Endothelial cell (in vitro differentiated cells): Measurements from ENCODE around the gene PAM16. TPM values are rescaled to one million over a fixed set of nuclear protein-coding genes. Genes with fewer than 3 reads are reported as not detected.

ENCODE experiments used
- DNase-seq: peaks from one replicate; pipeline ENCODE4 v3.0.0; 2021; ENCODE audit warnings: low spot score
- H3K27ac Mint-ChIP-seq: one replicate; pipeline ENCODE4 v1.8.0; 2021; ENCODE audit warnings: mixed read lengths, inconsistent platforms; ENCODE audit not compliant: unreplicated experiment
- H3K27me3 Mint-ChIP-seq: one replicate; pipeline ENCODE4 v1.8.0; 2021; ENCODE audit warnings: mild to moderate bottlenecking, moderate library complexity, mixed read lengths, inconsistent platforms; ENCODE audit not compliant: unreplicated experiment
- H3K36me3 Mint-ChIP-seq: one replicate; pipeline ENCODE4 v1.8.0; 2021; ENCODE audit warnings: mild to moderate bottlenecking, low read depth, mixed read lengths, inconsistent platforms; ENCODE audit not compliant: unreplicated experiment
- H3K4me1 Mint-ChIP-seq: one replicate; pipeline ENCODE4 v1.8.0; 2021; ENCODE audit warnings: mild to moderate bottlenecking, mixed read lengths, inconsistent platforms; ENCODE audit not compliant: unreplicated experiment
- H3K4me3 Mint-ChIP-seq: one replicate; pipeline ENCODE4 v1.8.0; 2021; ENCODE audit warnings: mild to moderate bottlenecking, mixed read lengths, inconsistent platforms; ENCODE audit not compliant: unreplicated experiment
- H3K9me3 Mint-ChIP-seq: one replicate; pipeline ENCODE4 v1.8.0; 2021; ENCODE audit warnings: mixed read lengths, inconsistent platforms; ENCODE audit not compliant: unreplicated experiment
- CTCF ChIP-seq: fragments of 200-600 bp; sonication (generic); IDR thresholded peaks from one replicate; pipeline ENCODE4 v1.5.0; 2021; ENCODE audit warnings: antibody characterized with exemption; ENCODE audit not compliant: unreplicated experiment
- total RNA-seq: library from RNA; stranded (reverse); fragmentation: NEBNext Ultra II Directional; extraction: Animal tissue kit (Norgen Biotek cat#: 25700); gene quantifications from one replicate; pipeline ENCODE4 v1.2.1, GENCODE V29; 2021; ENCODE audit not compliant: unreplicated experiment

Gene PAM16
- total RNA-seq, 1 donor from 2014 or later, result 29.5 TPM

- H3K27ac Mint-ChIP-seq, result no peak overlapping the region
- DNase-seq, result no peak
- no peaks in the 10 kb centered on the region for H3K9me3 Mint-ChIP-seq
- H3K36me3 Mint-ChIP-seq, result peaks cover 6% of the 10 kb centered on the region
- H3K4me1 Mint-ChIP-seq, result peaks cover 7% of the 10 kb centered on the region
- H3K27me3 Mint-ChIP-seq, result peaks cover 16% of the 10 kb centered on the region
- no peak for TF ChIP-seq CTCF
- H3K4me3 Mint-ChIP-seq, result no peak overlapping the region
Observed at GRCh38 chr16:4388271-4389021, 37.3 kb upstream of the PAM16 start.

- Mint-ChIP-seq H3K27ac (no peak overlapping the region), H3K9me3 (no peaks in the 10 kb centered on the region)
- DNase-seq, result no peak
Observed at GRCh38 chr16:4387781-4388180, 36.7 kb upstream of the PAM16 start.

GRCh38 chr16:4386951-4387565, 35.9 kb upstream of the PAM16 start:
- no peak overlapping the region for H3K27ac Mint-ChIP-seq
- DNase-seq, result no peak
- H3K4me3 Mint-ChIP-seq, result no peak overlapping the region
- H3K36me3 Mint-ChIP-seq, result peaks cover 10% of the 10 kb centered on the region
- H3K27me3 Mint-ChIP-seq, result peaks cover 16% of the 10 kb centered on the region
- no peak for TF ChIP-seq CTCF
- H3K9me3 Mint-ChIP-seq, result no peaks in the 10 kb centered on the region
- peaks cover 7% of the 10 kb centered on the region for H3K4me1 Mint-ChIP-seq

More at GRCh38 chr16:4387781-4388180, 36.7 kb upstream of the PAM16 start:
- Mint-ChIP-seq H3K36me3 (peaks cover 10% of the 10 kb centered on the region), H3K4me3 (no peak overlapping the region), H3K4me1 (peaks cover 7% of the 10 kb centered on the region), H3K27me3 (peaks cover 16% of the 10 kb centered on the region)
- TF ChIP-seq CTCF, result no peak

- H3K27ac Mint-ChIP-seq, result no peak overlapping the region
- H3K4me1 Mint-ChIP-seq, result peaks cover 7% of the 10 kb centered on the region
Observed at GRCh38 chr16:4386451-4386805, 35.3 kb upstream of the PAM16 start.

More at GRCh38 chr16:4386451-4386805, 35.3 kb upstream of the PAM16 start:
- TF ChIP-seq CTCF, result no peak
- H3K4me3 Mint-ChIP-seq, result no peak overlapping the region
- no peak for DNase-seq
- H3K36me3 Mint-ChIP-seq, result peaks cover 10% of the 10 kb centered on the region
- no peaks in the 10 kb centered on the region for H3K9me3 Mint-ChIP-seq
- peaks cover 16% of the 10 kb centered on the region for H3K27me3 Mint-ChIP-seq
